ENCODE results near the gene TPSAB1. TPM values are rescaled to one million over a fixed set of nuclear protein-coding genes. Genes with fewer than 3 reads are reported as not detected.
"Not testable (repeated sequence)": the region's sequence is repeated elsewhere in the genome, so short reads cannot be mapped to it uniquely, and the experiment has no call there.

The TPSAB1 gene
- total RNA-seq, 4 donors from 2014 or later = 39.8 to 94.6 (median 63.9) TPM

DNA sequence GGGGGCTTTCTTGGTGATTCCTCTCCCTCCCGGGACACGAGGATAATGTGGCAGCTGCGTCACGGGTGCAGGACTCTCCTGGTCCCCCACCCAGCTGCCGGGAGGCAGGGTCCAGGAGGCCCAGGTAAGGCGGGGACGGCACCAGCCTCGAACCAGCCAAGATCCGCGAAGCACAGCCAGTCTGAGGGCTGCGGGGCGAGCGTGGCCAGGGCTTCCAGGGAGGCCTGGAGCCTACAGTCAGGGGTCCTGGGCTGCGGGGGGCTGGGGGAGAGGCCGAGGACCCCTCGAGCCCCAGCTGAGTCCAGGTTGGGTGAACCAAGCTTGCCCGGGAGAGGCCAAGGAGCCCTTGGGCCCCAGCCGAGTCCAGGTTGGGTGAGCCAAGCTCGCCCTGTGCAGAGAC lies 25.3 kb downstream of the TPSAB1 start:
- Histone ChIP-seq H3K4me3 (no peak overlapping the region), H3K9me3 (no peaks in the 10 kb centered on the region), H3K27ac (no peak overlapping the region), H3K36me3 (no peaks in the 10 kb centered on the region), H3K27me3 (peaks cover 63% of the 10 kb centered on the region), H3K4me1 (no peaks in the 10 kb centered on the region)
- 80 to 100% methylated on average over 1 of the region's 19 CpGs for WGBS, 2 donors (ENCODE audit: low coverage in 1 of 2)
- no peak for ATAC-seq
- no peak for TF ChIP-seq POLR2AphosphoS5 (IDR thresholded peaks at IDR 0.05)
- TF ChIP-seq, protein P1, sequence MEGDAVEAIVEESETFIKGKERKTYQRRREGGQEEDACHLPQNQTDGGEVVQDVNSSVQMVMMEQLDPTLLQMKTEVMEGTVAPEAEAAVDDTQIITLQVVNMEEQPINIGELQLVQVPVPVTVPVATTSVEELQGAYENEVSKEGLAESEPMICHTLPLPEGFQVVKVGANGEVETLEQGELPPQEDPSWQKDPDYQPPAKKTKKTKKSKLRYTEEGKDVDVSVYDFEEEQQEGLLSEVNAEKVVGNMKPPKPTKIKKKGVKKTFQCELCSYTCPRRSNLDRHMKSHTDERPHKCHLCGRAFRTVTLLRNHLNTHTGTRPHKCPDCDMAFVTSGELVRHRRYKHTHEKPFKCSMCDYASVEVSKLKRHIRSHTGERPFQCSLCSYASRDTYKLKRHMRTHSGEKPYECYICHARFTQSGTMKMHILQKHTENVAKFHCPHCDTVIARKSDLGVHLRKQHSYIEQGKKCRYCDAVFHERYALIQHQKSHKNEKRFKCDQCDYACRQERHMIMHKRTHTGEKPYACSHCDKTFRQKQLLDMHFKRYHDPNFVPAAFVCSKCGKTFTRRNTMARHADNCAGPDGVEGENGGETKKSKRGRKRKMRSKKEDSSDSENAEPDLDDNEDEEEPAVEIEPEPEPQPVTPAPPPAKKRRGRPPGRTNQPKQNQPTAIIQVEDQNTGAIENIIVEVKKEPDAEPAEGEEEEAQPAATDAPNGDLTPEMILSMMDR (IDR thresholded peaks at IDR 0.05) = no peak
- TF ChIP-seq EP300 (IDR thresholded peaks at IDR 0.05) = no peak
- TF ChIP-seq POLR2A (IDR thresholded peaks at IDR 0.05) = no peak

DNA sequence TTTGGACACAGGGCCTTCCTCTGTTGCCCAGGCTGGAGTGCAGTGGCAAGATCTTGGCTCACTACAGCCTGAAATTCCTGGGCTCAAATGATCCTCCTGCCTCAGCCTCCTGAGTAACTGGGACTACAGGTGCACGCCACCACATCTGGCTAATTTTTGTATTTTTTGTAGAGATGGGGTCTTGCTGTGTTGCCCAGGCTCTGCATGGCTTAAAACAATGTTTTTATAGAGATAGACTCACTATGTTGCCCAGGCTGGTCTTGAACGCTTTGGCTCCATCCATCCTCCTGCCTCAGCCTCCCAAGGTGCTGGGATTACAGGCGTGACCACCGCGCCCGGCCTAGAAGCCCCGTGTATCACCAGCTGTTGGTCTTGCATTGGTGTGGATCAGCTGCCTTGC lies 28.9 kb downstream of the TPSAB1 start:
- 92 to 100% methylated on average over 6 to 7 of the region's 7 CpGs for WGBS, 2 donors (ENCODE audit: low coverage in 1 of 2)
- H3K27me3 ChIP-seq = peaks cover 64% of the 10 kb centered on the region
- not testable (repeated sequence) for ATAC-seq, H3K4me3 ChIP-seq, H3K9me3 ChIP-seq, H3K36me3 ChIP-seq, H3K27ac ChIP-seq
- H3K4me1 ChIP-seq = peaks cover 0 to 11% (median 3%) of the 10 kb centered on the region in 3 donors

DNA sequence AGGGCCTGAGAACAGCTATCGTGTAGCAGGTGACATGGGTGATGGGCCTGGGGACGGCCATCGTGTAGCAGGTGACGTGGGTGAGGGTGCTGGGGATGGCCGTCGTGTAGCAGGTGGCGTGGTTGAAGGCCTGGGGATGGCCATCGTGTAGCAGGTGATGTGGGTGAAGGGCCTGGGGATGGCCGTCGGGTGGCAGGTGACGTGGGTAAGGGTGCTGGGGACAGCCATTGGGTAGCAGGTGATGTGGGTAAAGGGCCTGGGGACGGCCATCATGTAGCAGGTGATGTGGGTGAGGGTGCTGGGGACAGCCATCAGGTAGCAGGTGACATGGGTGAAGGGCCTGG lies 30.8 kb downstream of the TPSAB1 start:
- 67 to 83% methylated on average over 1 to 7 of the region's 12 CpGs for WGBS, 2 donors (ENCODE audit: low coverage in 1 of 2)
- Histone ChIP-seq H3K4me3 (no peak overlapping the region), H3K9me3 (peaks cover 0 to 8% (median 0%) of the 10 kb centered on the region in 3 donors), H3K27ac (no peak overlapping the region), H3K4me1 (peaks cover 0 to 11% (median 3%) of the 10 kb centered on the region in 3 donors), H3K27me3 (peaks cover 67% of the 10 kb centered on the region), H3K36me3 (no peaks in the 10 kb centered on the region)
- TF ChIP-seq POLR2AphosphoS5 (IDR thresholded peaks at IDR 0.05) (no peak), POLR2A (IDR thresholded peaks at IDR 0.05) (no peak), EP300 (IDR thresholded peaks at IDR 0.05) (no peak)
- TF ChIP-seq, protein P1 (IDR thresholded peaks at IDR 0.05) = no peak
- no peak for ATAC-seq

DNA sequence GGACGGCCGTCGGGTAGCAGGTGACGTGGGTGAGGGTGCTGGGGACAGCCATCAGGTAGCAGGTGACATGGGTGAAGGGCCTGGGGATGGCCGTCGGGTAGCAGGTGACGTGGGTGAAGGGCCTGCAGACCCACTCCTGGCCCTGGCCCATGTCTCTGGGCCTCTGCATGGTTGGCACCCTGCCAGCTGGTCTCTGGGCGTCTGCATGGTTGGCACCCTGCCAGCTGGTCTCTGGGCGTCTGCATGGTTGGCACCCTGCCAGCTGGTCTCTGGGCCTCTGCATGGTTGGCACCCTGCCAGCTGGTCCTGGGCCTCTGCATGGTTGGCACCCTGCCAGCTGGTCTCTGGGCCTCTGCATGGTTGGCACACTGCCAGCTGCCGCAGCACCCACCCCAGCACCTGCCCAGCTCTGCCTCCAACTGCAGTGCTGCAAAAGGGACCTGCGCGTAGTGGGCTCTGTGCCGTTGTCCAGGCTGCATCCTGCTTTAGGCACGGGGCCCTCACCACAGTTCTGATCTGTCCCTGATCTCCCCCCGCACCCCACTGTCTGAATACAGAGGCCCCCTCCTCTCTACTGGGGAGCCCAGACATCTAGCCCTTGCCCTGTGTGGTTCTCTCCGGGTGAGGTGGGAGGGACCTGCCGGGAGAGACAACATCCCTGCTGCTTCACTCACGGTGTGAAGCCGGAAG lies 31.4 kb downstream of the TPSAB1 start:
- not testable (repeated sequence) for H3K27ac ChIP-seq, H3K36me3 ChIP-seq, ATAC-seq, H3K4me3 ChIP-seq, H3K9me3 ChIP-seq
- H3K27me3 ChIP-seq = peaks cover 67% of the 10 kb centered on the region
- WGBS, 2 donors (ENCODE audit: low coverage in 1 of 2) = 0 to 21% methylated on average over 2 to 11 of the region's 19 CpGs
- peaks cover 0 to 11% (median 3%) of the 10 kb centered on the region in 3 donors for H3K4me1 ChIP-seq

DNA sequence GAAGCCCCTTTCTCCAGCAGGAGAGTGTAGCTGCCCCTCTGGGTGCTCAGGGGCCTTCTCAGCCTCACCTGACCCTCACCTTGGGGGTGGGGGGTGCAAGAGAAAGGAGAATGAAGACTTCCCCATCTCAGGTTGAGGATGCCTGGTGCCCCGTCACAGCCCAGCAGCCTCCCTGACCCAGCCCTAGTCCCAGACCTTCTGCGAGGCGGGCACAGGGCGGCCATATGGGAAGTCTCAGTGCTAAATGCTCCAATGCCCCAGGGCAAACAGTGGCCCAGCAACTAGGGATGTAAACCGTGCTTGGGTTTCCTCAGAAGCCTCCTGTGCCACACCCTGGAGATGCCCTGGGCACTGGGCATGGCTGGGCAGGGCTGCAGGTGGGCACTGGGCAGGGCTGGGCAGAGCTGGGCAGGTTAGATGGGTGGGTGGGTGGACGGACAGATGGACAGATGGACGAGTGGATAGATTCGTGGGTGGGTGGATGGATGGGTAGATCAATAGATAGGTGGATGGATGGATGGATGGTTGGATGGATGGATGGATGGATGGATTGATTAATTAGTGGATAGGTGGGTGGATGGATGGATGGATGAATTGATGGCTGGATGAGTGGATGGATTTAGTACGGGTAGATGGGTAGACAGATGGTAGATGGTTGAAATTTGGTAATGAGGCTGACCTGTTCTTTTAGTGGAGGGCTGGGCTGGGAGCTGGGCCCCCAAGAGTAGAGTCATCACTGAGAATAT lies 32.1 kb downstream of the TPSAB1 start:
- H3K36me3 ChIP-seq = no peaks in the 10 kb centered on the region
- peaks cover 0 to 8% (median 0%) of the 10 kb centered on the region in 3 donors for H3K9me3 ChIP-seq
- no peak overlapping the region for H3K4me3 ChIP-seq
- 80 to 85% methylated on average over 4 of the region's 9 CpGs for WGBS, 2 donors (ENCODE audit: low coverage in 1 of 2)
- H3K27me3 ChIP-seq = peaks cover 75% of the 10 kb centered on the region
- peaks cover 0 to 11% (median 3%) of the 10 kb centered on the region in 3 donors for H3K4me1 ChIP-seq
- no peak overlapping the region for H3K27ac ChIP-seq
- ATAC-seq = no peak
- no peak for TF ChIP-seq EP300 (IDR thresholded peaks at IDR 0.05)

DNA sequence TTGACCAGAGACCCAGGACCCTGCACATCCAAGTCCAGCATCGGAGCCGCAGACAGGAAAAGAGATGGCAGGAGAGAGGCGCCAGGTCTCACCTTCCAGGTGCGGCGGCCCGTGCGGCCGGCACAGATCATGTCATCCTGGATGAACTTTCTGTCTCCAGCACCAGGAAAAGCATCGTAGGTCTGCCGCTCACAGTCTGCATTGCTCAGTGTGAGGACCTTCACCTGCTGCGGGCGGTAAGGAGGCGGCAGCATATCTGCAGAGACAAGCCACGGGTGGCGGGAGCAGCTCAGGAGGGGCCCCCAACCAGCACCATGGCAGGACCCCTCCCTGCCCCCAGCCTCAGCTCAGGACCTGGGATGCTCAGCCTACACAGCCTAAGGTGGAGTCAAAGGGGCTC lies 33.3 kb downstream of the TPSAB1 start:
- no peaks in the 10 kb centered on the region for H3K36me3 ChIP-seq
- H3K27me3 ChIP-seq = peaks cover 86% of the 10 kb centered on the region
- no peak for ATAC-seq
- no CpG with 5 or more reads among the region's 15 CpGs for WGBS, 2 donors (ENCODE audit: low coverage in 1 of 2)
- H3K4me1 ChIP-seq = peaks cover 0 to 11% (median 3%) of the 10 kb centered on the region in 3 donors
- no peak overlapping the region for H3K27ac ChIP-seq
- no peak overlapping the region for H3K4me3 ChIP-seq
- peaks cover 0 to 8% (median 0%) of the 10 kb centered on the region in 3 donors for H3K9me3 ChIP-seq
- TF ChIP-seq POLR2AphosphoS5 (IDR thresholded peaks at IDR 0.05) (no peak), POLR2A (IDR thresholded peaks at IDR 0.05) (no peak), EP300 (IDR thresholded peaks at IDR 0.05) (no peak)
- TF ChIP-seq, protein P1 (IDR thresholded peaks at IDR 0.05) = no peak
